HepG2 (cell line): ENCODE measurements around the gene TRMT112. TPM values are rescaled to one million over a fixed set of nuclear protein-coding genes. Genes with fewer than 3 reads are reported as not detected.
A peak's percentile ranks its signal among the peaks of the same experiment; 100 is the strongest.

Experiments
- ATAC-seq: fragments of 200-7000 bp; cut with Tn5 transposase; 3 replicates; pipeline ENCODE4 v1.9.1; 2020; ENCODE audit warnings: mild to moderate bottlenecking, moderate library complexity
- BruUV-seq: library from RNA; stranded (reverse); fragments of 400-500 nt; replicated peaks from 2 replicates; lab custom pipeline; 2021; lab: Mats Ljungman, UMichigan
- CTCF ChIA-PET: fragments of 300-600 bp; formaldehyde crosslinking; extraction: SDS; loops from one replicate; lab custom pipeline; 2021; ENCODE audit warnings: low total read pairs, inconsistent platforms, low intra/inter-chr PET ratio; lab: Yijun Ruan, JAX
- POLR2A ChIA-PET: fragments of 350-600 bp; sonication (Branson Sonifier 250); formaldehyde crosslinking; loops from one replicate; lab custom pipeline; 2020; ENCODE audit warnings: antibody characterized with exemption, inconsistent platforms; lab: Yijun Ruan, JAX
- DNase-seq: peaks from one replicate; pipeline ENCODE4 v3.0.0-alpha.2; 2015; ENCODE audit warnings: low spot score
- FAIRE-seq: peaks from 3 replicates; lab custom pipeline; 2011; peaks lifted over from hg19 to GRCh38; lab: Jason Lieb, UNC
- H2AFZ ChIP-seq: one replicate; pipeline ENCODE4 v1.6.1; 2011; ENCODE audit warnings: low read length, inconsistent platforms
- H3K27ac ChIP-seq: fragments of 300-600 bp; 3 replicates; pipeline ENCODE4 v1.8.0; 2011; ENCODE audit warnings: mixed run types, mild to moderate bottlenecking, mixed read lengths, low read length, inconsistent platforms; ENCODE audit not compliant: insufficient read depth; ENCODE audit errors: extremely low read length
- H3K27me3 ChIP-seq, 2 experiments: fragments of 200-600 bp in 1 of 2; 2 replicates in 1 of 2; 3 replicates in 1 of 2; pipeline versions ENCODE4 v1.6.0 to v1.8.0; 2011; ENCODE audit warnings: low read length in 2 of 2, mild to moderate bottlenecking in 2 of 2, moderate library complexity in 2 of 2, inconsistent platforms in 1 of 2; ENCODE audit not compliant: insufficient read depth in 2 of 2, control insufficient read depth in 1 of 2
- H3K36me3 ChIP-seq, 2 experiments: fragments of 200-600 bp in 1 of 2; replicated peaks in 1 of 2; 2 replicates in 1 of 2; 3 replicates in 1 of 2; pipeline versions ENCODE4 v1.5.1 to v1.8.0; 2011; ENCODE audit warnings: low read length in 2 of 2, inconsistent platforms in 1 of 2; ENCODE audit not compliant: insufficient read depth in 2 of 2, control insufficient read depth in 1 of 2
- H3K4me1 ChIP-seq: 2 replicates; pipeline ENCODE4 v1.5.1; 2012; ENCODE audit warnings: low read length, inconsistent platforms; ENCODE audit not compliant: insufficient read depth
- H3K4me2 ChIP-seq: 2 replicates; pipeline ENCODE4 v1.6.0; 2011; ENCODE audit warnings: low read depth, low read length, inconsistent platforms
- H3K4me3 ChIP-seq, 3 experiments: fragments of 200-600 bp in 1 of 3; sonication (generic), shearing (Covaris generic) in 1 of 3; replicated peaks in 1 of 3; 2 replicates each; pipeline ENCODE4 v1.5.1; 2011 to 2016; ENCODE audit warnings: low read length in 3 of 3, inconsistent platforms in 2 of 3, low read depth in 2 of 3, mild to moderate bottlenecking in 2 of 3, control low read depth in 1 of 3, mixed read lengths in 1 of 3; ENCODE audit not compliant: insufficient read depth in 1 of 3
- H3K79me2 ChIP-seq: one replicate; pipeline ENCODE4 v1.6.1; 2011; ENCODE audit warnings: low read length, inconsistent platforms; ENCODE audit not compliant: insufficient read depth
- H3K9ac ChIP-seq: 2 replicates; pipeline ENCODE4 v1.6.0; 2011; ENCODE audit warnings: mild to moderate bottlenecking, low read depth, low read length, inconsistent platforms; ENCODE audit not compliant: insufficient read depth
- H3K9me3 ChIP-seq: 2 replicates; pipeline ENCODE4 v1.5.1; 2012; ENCODE audit warnings: mild to moderate bottlenecking, low read length
- H4K20me1 ChIP-seq: 2 replicates; pipeline ENCODE4 v1.6.0; 2011; ENCODE audit warnings: inconsistent platforms, mild to moderate bottlenecking, low read length, moderate library complexity; ENCODE audit not compliant: insufficient read depth
- DNMT3B ChIP-seq: conservative IDR thresholded peaks from 2 replicates; pipeline ENCODE4 v1.6.1; 2016; ENCODE audit warnings: missing biosample characterization, control low read depth
- DR1 ChIP-seq: sonication (generic); formaldehyde crosslinking; IDR thresholded peaks from 2 replicates; pipeline ENCODE4 v1.8.0; 2021; ENCODE audit warnings: mild to moderate bottlenecking, missing genetic modification reagents, inconsistent platforms
- HNRNPL ChIP-seq: fragments of 200-400 bp; formaldehyde crosslinking; IDR thresholded peaks from 2 replicates; pipeline ENCODE4 v1.6.1; 2017; ENCODE audit warnings: mild to moderate bottlenecking, low read depth, low read length
- NR2C2 ChIP-seq: sonication (generic); formaldehyde crosslinking; IDR thresholded peaks from 2 replicates; pipeline ENCODE4 v1.4.0; 2020; ENCODE audit warnings: missing genetic modification reagents, mild to moderate bottlenecking, moderate library complexity, borderline replicate concordance
- SAFB2 ChIP-seq: sonication (generic); formaldehyde crosslinking; IDR thresholded peaks from 2 replicates; pipeline ENCODE4 v1.5.1; 2020; ENCODE audit warnings: missing genetic modification reagents, low read depth, mild to moderate bottlenecking, borderline replicate concordance
- ZFP1 ChIP-seq: IDR thresholded peaks from 2 replicates; pipeline ENCODE4 v1.6.1; 2016
- ZNF121 ChIP-seq: sonication (generic); formaldehyde crosslinking; IDR thresholded peaks from 2 replicates; pipeline ENCODE4 v1.5.0; 2020; ENCODE audit warnings: mild to moderate bottlenecking, missing genetic modification reagents
- ZNF138 ChIP-seq: sonication (generic); formaldehyde crosslinking; IDR thresholded peaks from 2 replicates; pipeline ENCODE4 v1.5.0; 2020; ENCODE audit warnings: mild to moderate bottlenecking, low read depth, missing genetic modification reagents
- ZNF326 ChIP-seq: sonication (generic); formaldehyde crosslinking; IDR thresholded peaks from 2 replicates; pipeline ENCODE4 v1.4.0; 2020; ENCODE audit warnings: missing genetic modification reagents, borderline replicate concordance
- ZNF552 ChIP-seq: sonication (generic); formaldehyde crosslinking; IDR thresholded peaks from 2 replicates; pipeline ENCODE4 v1.9.0; 2022; ENCODE audit warnings: missing genetic modification reagents, mild to moderate bottlenecking, borderline replicate concordance
- WGBS: methylation state at CpG from one replicate; pipeline ENCODE4 v1.1.6; 2017; ENCODE audit warnings: low lambda C conversion rate; 5-methylcytosine and 5-hydroxymethylcytosine counted together
- in situ Hi-C: cut with HindIII; loops from 2 replicates; pipeline ENCODE4 v1.10.0; 2017; ENCODE audit warnings: low pct_unique_long_range_greater_than_20kb; ENCODE audit not compliant: extremely low pct_ligation_motif_present
- intact Hi-C: fragments of 100-400 bp; cut with micrococcal nuclease; formaldehyde crosslinking; loops from one replicate; pipeline ENCODE4 v1.10.0; 2022; ENCODE audit not compliant: unreplicated experiment
- polyA plus RNA-seq, 8 experiments: library from polyadenylated mRNA; depleted of rRNA in 3 of 8; stranded (reverse) in 7 of 8; unstranded in 1 of 8; fragments of >200 nt; fragmentation: Illumina TruSeq in 4 of 8; extraction: Trizol in 4 of 8; gene quantifications; 2 replicates each; pipeline versions ENCODE4 v1.2.1 to v1.2.3, GENCODE V29; 2011 to 2016; ENCODE audit warnings: low read depth in 4 of 8, missing spikeins in 1 of 8, mixed read lengths in 1 of 8; ENCODE audit not compliant: insufficient read depth in 1 of 8
- total RNA-seq, 5 experiments: library from RNA; depleted of rRNA; stranded (reverse); fragments of >200 nt; fragmentation: Illumina TruSeq; extraction: Trizol; gene quantifications; 2 replicates each; pipeline ENCODE4 v1.2.3, GENCODE V29; 2016; ENCODE audit warnings: low read depth in 1 of 5

The TRMT112 gene
- total and polyA plus RNA-seq, 2 of the 13 experiments (the other 11 are each of a cell fraction or from before 2014, with no cell fraction given) = 186 to 409 TPM

GRCh38 chr11:64352099-64352994 is 35.0 kb upstream of the TRMT112 start:
- TF ChIP-seq HNRNPL = 0 out of 2 replicates have a peak, but pooled peaks have one; percentile 22
- no peak for TF ChIP-seq ZNF138
- no peak for TF ChIP-seq DNMT3B (CRISPR knock-in tag)
- H4K20me1 ChIP-seq = no peaks in the 10 kb centered on the region
- no peak overlapping the region for H2AFZ ChIP-seq
- no peak for DNase-seq
- no peak for ATAC-seq
- CTCF ChIA-PET = no interaction called here
- H3K27me3 ChIP-seq = peaks cover 2 to 26% of the 10 kb centered on the region in 2 experiments; a peak in 3 of 5 replicates
- no peaks in the 10 kb centered on the region for H3K36me3 ChIP-seq
- no peaks in the 10 kb centered on the region for H3K79me2 ChIP-seq
- in situ Hi-C loops = no loop called here
- H3K9ac ChIP-seq = no peak overlapping the region
- POLR2A ChIA-PET = interaction anchor here (6.5 kb wide), 1 partner anchor 35 kb away, joined by 61 read pairs; the partner anchor contains the start of genes PRDX5 and TRMT112
- FAIRE-seq = no peak
- H3K27ac ChIP-seq = no peak overlapping the region
- intact Hi-C loops = no loop called here
- 51% methylated on average over 6 of the region's 33 CpGs for WGBS
- H3K4me2 ChIP-seq = no peak overlapping the region
- no peaks in the 10 kb centered on the region for H3K9me3 ChIP-seq
- BruUV-seq = no TSS peak
- no peak overlapping the region for H3K4me3 ChIP-seq
- H3K4me1 ChIP-seq = peaks cover 53% of the 10 kb centered on the region

DNA sequence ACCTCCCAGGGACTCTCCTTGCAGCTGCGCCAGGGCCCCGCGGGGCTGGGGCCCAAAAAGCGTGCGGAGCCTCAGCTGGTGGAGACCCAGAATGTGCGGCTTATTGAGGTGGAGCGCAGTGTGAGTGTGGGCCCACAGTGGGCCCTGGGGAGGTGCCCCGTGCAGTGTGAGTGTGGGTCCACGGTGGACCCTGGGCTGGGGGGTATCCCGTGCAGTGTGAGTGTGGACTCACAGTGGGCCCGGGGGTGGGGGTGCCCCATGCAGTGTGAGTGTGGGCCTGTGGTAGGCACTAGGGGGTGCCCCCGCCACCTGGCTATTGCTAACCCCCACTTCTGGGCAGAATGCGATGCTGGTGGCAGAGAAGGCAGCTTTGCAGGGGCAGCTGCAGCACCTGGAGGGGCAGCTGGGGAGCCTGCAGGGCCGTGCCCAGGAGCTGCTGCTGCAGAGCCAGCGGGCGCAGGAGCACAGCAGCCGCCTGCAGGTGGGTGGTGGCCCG is 33.8 kb upstream of the TRMT112 start:
- ChIA-PET POLR2A (no interaction called here), CTCF (no interaction called here)
- TF ChIP-seq DR1 (CRISPR knock-in tag) (no peak), ZNF121 (no peak), ZNF552 (CRISPR knock-in tag) (no peak), HNRNPL (0 out of 2 replicates have a peak, but pooled peaks have one; percentile 28), NR2C2 (CRISPR knock-in tag) (no peak), ZNF326 (CRISPR knock-in tag) (no peak), ZFP1 (no peak), SAFB2 (CRISPR knock-in tag) (no peak)
- Histone ChIP-seq H3K9ac (no peak overlapping the region), H4K20me1 (no peaks in the 10 kb centered on the region), H3K27me3 (peaks cover 2 to 26% of the 10 kb centered on the region in 2 experiments; a peak in 3 of 5 replicates), H2AFZ (no peak overlapping the region), H3K4me2 (no peak overlapping the region), H3K36me3 (no peaks in the 10 kb centered on the region), H3K79me2 (no peaks in the 10 kb centered on the region), H3K4me3 (no peak overlapping the region), H3K4me1 (peaks cover 45% of the 10 kb centered on the region), H3K9me3 (no peaks in the 10 kb centered on the region), H3K27ac (no peak overlapping the region)
- intact Hi-C loops (no loop called here), in situ Hi-C loops (no loop called here)
- no TSS peak for BruUV-seq
- WGBS = 71% methylated on average over 10 of the region's 18 CpGs
- ATAC-seq = no peak
- no peak for FAIRE-seq
- no peak for DNase-seq
